ENCODE results near the gene UFSP2.

Gene UFSP2

DNA sequence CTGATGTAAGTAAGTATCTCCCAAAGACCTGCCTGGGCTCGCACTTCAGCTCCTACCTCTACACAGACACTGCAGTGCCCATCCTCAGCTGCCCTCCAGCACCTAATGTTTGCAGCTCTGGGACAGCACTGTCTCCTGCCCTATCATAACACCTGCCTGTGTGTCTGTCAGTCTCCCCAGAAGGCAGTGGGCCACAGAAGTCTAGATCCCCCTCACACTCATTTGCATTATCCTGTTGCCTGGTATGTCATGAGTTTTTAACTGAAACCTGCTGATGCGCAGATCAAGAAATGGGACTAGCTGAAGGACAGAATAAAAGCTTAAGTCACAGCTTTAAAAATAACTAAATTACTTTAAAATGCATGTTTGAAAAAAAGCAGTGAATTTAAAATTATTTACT lies 73.0 kb downstream of the UFSP2 start:
- no peak for DNase-seq (ENCODE audit: low read depth in 2 of 2)

DNA sequence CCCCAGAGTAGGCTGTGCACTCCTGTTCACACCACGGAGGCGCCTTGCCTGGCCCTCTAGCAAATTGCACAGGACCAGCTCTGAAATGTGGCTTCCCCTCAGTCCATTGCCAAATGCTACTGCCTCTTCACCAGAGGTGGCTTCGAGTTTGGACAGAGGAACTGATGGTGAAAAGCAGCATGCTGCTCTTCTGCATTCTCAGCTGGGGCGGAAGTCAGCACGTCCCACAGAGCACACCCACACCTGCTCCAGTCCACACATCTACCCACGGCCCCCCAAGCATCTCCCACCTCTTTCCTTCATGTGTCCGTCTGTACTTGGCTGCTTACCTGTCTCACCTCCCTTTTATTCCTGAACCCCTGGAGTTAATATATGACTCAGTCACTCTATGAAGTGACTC lies 73.6 kb downstream of the UFSP2 start:
- no peak for DNase-seq (ENCODE audit: low read depth in 2 of 2)

DNA sequence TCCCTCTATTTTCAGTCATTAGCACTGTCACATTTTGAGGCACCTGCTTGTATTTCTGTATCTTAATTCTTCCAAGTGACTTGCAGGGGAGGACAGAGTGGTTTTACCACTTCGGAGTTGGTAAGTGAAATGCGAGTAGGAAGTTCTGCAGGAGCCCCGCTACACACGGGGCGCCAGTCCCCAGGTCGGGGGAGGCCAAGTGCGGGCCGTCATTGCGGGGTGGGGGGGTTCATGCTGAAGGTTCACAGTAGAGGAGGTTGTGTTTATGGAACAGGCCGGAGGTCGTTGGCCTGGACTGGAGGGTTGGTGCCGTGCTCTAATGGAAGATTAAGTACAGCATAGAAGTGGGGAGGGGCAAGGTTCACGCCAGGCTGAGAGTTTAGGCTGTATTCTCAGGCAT lies 74.1 kb downstream of the UFSP2 start:
- no peak for DNase-seq (ENCODE audit: low read depth in 2 of 2)
